Right lobe of liver (tissue), 6 donors: Measurements from ENCODE around the gene PRKAG3. TPM values are rescaled to one million over a fixed set of nuclear protein-coding genes. Genes with fewer than 3 reads are reported as not detected.

ENCODE experiments used
- ATAC-seq, 4 donors: fragments of 200-7000 bp; cut with Tn5 transposase; one replicate each; pipeline ENCODE4 v1.9.1; 2020; ENCODE audit warnings: mild to moderate bottlenecking in 4 of 4, moderate library complexity in 4 of 4
- DNase-seq, 3 donors: peaks; one replicate each; pipeline ENCODE4 v3.0.0-alpha.2; 2020
- H3K27ac ChIP-seq, 3 donors: fragments of 200-600 bp; one replicate each; pipeline ENCODE4 v1.8.0; 2022
- H3K27me3 ChIP-seq, 2 donors: fragments of 200-600 bp; one replicate each; pipeline ENCODE4 v1.8.0; 2022
- H3K36me3 ChIP-seq, 4 donors: fragments of 200-600 bp; sonication (generic) in 1 of 4; one replicate each; pipeline versions ENCODE4 v1.5.1 to v1.8.0; 2017 to 2022; ENCODE audit warnings: control low read depth in 1 of 4
- H3K4me1 ChIP-seq, 4 donors: fragments of 200-600 bp; sonication (generic) in 1 of 4; one replicate each; pipeline versions ENCODE4 v1.5.1 to v1.8.0; 2017 to 2022; ENCODE audit warnings: control low read depth in 1 of 4
- H3K4me3 ChIP-seq, 3 donors: fragments of 200-600 bp; one replicate each; pipeline ENCODE4 v1.8.0; 2022
- H3K9me3 ChIP-seq, 4 donors: fragments of 200-600 bp; sonication (generic) in 1 of 4; one replicate each; pipeline versions ENCODE4 v1.5.1 to v1.8.0; 2017 to 2022; ENCODE audit warnings: control low read depth in 1 of 4
- POLR2A ChIP-seq: fragments of 450-650 bp; IDR thresholded peaks from one replicate; pipeline ENCODE4 v1.6.1; 2017; ENCODE audit warnings: antibody characterized with exemption, mild to moderate bottlenecking
- WGBS: methylation state at CpG from one replicate; pipeline ENCODE4 v1.1.6; 2018; ENCODE audit warnings: low coverage, low lambda C conversion rate; ENCODE audit not compliant: insufficient coverage; ENCODE audit errors: missing lambda C conversion rate; 5-methylcytosine and 5-hydroxymethylcytosine counted together
- intact Hi-C, 2 donors: fragments of 100-400 bp; cut with DNase I; formaldehyde crosslinking; loops; one replicate each; pipeline versions ENCODE4 v1.11.2 to v1.14.1; 2022
- total RNA-seq, 6 experiments: library from RNA; depleted of rRNA in 2 of 6; stranded (reverse); fragments of >200 nt in 2 of 6; fragmentation: NEBNext Ultra II Directional in 3 of 6; extraction: Animal tissue kit (Norgen Biotek cat#: 25700) in 3 of 6; gene quantifications; one replicate each; pipeline versions ENCODE4 v1.1.0 to v1.2.4, GENCODE V29; 2016 to 2023
- TF ChIP-seq, protein P1 (sequence below), 4 donors: fragments of 200-600 bp in 3 of 4; fragments of 450-650 bp in 1 of 4; IDR thresholded peaks; one replicate each; pipeline versions ENCODE4 v1.5.1 to v1.8.0; 2016 to 2022; ENCODE audit warnings: antibody characterized with exemption in 4 of 4, mild to moderate bottlenecking in 2 of 4
- donor health status: DM: no; HTN: yes; CAD: no.
- donor health status: DM: no; HTN: no; CAD: no.
- donor health status: DM: no; HTN: no; CAD: no.
- donor health status: DM: no; HTN: yes; CAD: no.
- donor health status: DM: no; HTN: yes; CAD: no.

Gene PRKAG3
- total RNA-seq, 6 experiments from 2014 or later: not detected

DNA sequence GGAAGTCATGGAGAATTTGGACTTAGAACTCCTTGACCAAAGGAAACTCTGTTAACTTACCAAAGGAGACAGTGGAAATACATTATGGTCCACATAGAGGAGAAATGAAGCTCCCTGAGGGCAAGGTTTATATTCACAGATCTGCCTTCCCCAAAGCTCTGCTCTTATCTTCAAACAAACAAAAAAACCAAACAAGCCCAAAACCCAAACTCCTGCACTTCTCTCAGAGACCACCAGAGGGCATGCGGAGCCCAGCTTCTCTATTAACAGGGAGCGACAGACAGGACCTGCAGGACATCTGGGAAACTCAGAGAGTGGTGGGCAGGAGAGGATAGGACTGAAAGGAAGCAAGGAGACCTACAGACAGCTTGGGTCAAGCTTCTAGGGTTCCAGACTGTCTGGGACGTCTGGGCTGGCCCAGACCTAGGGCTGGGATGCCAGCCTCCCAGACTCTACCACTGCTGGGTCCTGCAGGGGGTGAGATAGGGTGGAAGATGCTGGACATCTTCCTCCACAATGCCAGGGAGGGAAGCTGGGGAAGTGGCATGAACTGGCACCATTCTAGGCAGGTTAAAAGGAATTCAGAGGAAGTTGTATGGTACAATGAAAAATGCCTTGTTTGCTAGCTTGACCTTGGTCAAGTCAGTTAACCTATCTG is 45.1 kb upstream of the PRKAG3 start:
- Histone ChIP-seq H3K27ac (no peak overlapping the region), H3K36me3 (no peaks in the 10 kb centered on the region), H3K27me3 (peaks cover 0 to 24% of the 10 kb centered on the region in 2 donors), H3K4me3 (no peak overlapping the region), H3K9me3 (no peaks in the 10 kb centered on the region), H3K4me1 (peaks cover 0 to 5% (median 0%) of the 10 kb centered on the region in 4 donors)
- DNase-seq: peak; percentile 53 to 63 (median 57)
- peak; percentile 55 to 82 (median 80) for ATAC-seq
- intact Hi-C loops: no loop called here
- TF ChIP-seq, protein P1, sequence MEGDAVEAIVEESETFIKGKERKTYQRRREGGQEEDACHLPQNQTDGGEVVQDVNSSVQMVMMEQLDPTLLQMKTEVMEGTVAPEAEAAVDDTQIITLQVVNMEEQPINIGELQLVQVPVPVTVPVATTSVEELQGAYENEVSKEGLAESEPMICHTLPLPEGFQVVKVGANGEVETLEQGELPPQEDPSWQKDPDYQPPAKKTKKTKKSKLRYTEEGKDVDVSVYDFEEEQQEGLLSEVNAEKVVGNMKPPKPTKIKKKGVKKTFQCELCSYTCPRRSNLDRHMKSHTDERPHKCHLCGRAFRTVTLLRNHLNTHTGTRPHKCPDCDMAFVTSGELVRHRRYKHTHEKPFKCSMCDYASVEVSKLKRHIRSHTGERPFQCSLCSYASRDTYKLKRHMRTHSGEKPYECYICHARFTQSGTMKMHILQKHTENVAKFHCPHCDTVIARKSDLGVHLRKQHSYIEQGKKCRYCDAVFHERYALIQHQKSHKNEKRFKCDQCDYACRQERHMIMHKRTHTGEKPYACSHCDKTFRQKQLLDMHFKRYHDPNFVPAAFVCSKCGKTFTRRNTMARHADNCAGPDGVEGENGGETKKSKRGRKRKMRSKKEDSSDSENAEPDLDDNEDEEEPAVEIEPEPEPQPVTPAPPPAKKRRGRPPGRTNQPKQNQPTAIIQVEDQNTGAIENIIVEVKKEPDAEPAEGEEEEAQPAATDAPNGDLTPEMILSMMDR (IDR thresholded peaks at IDR 0.05): peak; percentile 86 to 93 (median 88)
- TF ChIP-seq POLR2A: no peak
- WGBS: 0% methylated on average over 3 of the region's 3 CpGs

DNA sequence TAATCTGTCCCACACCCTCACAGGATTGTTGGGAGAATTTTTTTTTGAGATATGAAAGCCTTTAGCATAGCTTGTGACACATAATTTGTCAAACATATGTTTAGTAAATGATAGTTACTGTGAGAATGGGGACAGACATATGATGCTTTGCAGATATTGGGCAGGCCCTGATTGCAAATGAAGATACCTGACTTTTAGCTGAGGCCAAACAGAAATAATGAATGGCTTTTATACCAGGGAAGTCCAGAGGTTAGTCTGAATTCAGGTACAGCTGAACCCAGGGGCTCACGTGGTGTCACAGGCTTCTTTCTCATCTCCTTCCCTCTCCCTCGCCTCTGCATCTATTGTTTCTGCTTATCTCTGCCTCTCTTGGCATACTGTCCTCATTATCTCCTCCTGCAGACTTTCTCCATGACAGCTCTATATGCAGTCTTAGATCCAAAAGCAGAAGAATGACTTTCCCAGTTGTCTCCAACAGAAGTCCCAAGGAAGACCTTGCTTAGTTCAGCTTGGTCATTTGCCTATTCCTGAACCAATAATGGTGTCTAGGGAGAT is 44.2 kb upstream of the PRKAG3 start:
- Histone ChIP-seq H3K9me3 (no peaks in the 10 kb centered on the region), H3K36me3 (no peaks in the 10 kb centered on the region), H3K27ac (no peak overlapping the region), H3K27me3 (peaks cover 0 to 32% of the 10 kb centered on the region in 2 donors), H3K4me1 (peaks cover 0 to 11% (median 0%) of the 10 kb centered on the region in 4 donors), H3K4me3 (no peak overlapping the region)
- DNase-seq (no peak), ATAC-seq (no peak)
- intact Hi-C loops: no loop called here
- no peak for TF ChIP-seq POLR2A
- TF ChIP-seq, protein P1 (IDR thresholded peaks at IDR 0.05): no peak
- 38% methylated on average over 2 of the region's 2 CpGs for WGBS

DNA sequence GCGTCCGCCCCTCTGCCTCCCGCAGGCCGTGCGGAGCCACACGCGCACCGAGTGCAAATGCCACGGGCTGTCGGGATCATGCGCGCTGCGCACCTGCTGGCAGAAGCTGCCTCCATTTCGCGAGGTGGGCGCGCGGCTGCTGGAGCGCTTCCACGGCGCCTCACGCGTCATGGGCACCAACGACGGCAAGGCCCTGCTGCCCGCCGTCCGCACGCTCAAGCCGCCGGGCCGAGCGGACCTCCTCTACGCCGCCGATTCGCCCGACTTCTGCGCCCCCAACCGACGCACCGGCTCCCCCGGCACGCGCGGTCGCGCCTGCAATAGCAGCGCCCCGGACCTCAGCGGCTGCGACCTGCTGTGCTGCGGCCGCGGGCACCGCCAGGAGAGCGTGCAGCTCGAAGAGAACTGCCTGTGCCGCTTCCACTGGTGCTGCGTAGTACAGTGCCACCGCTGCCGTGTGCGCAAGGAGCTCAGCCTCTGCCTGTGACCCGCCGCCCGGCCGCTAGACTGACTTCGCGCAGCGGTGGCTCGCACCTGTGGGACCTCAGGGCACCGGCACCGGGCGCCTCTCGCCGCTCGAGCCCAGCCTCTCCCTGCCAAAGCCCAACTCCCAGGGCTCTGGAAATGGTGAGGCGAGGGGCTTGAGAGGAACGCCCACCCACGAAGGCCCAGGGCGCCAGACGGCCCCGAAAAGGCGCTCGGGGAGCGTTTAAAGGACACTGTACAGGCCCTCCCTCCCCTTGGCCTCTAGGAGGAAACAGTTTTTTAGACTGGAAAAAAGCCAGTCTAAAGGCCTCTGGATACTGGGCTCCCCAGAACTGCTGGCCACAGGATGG is 42.0 kb upstream of the PRKAG3 start:
- no peak for DNase-seq
- TF ChIP-seq, protein P1 (IDR thresholded peaks at IDR 0.05): no peak
- TF ChIP-seq POLR2A: no peak
- Histone ChIP-seq H3K27ac (no peak overlapping the region), H3K27me3 (peaks cover 0 to 18% of the 10 kb centered on the region in 2 donors), H3K4me1 (peaks cover 0 to 7% (median 0%) of the 10 kb centered on the region in 4 donors), H3K4me3 (no peak overlapping the region), H3K36me3 (no peaks in the 10 kb centered on the region), H3K9me3 (no peaks in the 10 kb centered on the region)
- peak in 2 of 4 donors; percentile 8 to 23 for ATAC-seq
- intact Hi-C loops: no loop called here
- WGBS: 2% methylated on average over 13 of the region's 86 CpGs

DNA sequence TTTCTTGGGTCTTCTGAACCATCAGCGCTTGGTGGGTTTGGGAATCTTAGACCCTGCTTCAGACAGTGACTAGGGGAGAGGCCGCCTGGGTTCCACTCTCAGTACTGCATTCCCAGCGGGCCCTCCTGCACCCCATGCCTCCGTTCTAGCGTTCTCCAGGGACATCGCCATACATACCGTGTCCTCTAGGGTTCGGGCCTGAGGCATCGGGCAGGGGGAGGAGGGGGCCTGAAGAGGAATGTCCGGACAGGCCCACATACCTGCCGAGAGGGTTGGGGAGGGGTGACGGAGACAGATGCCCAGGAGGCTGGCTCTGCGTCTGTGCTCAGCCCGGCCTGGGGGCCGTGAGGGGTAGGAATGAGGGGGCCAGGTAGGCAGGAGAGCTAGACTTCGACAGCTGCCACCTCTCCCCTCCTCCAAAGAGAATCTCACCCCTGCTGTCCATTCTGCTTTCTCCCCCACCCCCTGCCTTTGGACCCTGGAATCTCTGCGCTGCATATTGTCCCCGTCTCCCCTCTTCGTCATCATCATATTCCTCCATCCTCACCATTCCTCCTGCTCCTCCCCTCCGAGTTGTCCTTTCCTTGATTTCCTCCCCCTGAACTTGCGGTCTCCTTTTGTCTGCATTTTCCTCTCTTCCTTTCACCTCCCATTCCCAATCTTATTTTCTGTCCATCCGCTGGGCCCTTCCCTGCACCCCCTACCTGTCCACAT is 41.2 kb upstream of the PRKAG3 start:
- no peaks in the 10 kb centered on the region for H3K36me3 ChIP-seq
- no peak for TF ChIP-seq POLR2A
- TF ChIP-seq, protein P1 (IDR thresholded peaks at IDR 0.05): no peak
- H3K4me1 ChIP-seq: peaks cover 0 to 7% (median 0%) of the 10 kb centered on the region in 4 donors
- H3K9me3 ChIP-seq: no peaks in the 10 kb centered on the region
- ATAC-seq: no peak
- no peak overlapping the region for H3K4me3 ChIP-seq
- peaks cover 0 to 18% of the 10 kb centered on the region in 2 donors for H3K27me3 ChIP-seq
- DNase-seq: no peak
- 7% methylated on average over 11 of the region's 22 CpGs for WGBS
- intact Hi-C loops: no loop called here
- H3K27ac ChIP-seq: no peak overlapping the region
